Measurements from ENCODE around the gene LRRC49.

Gene LRRC49

DNA sequence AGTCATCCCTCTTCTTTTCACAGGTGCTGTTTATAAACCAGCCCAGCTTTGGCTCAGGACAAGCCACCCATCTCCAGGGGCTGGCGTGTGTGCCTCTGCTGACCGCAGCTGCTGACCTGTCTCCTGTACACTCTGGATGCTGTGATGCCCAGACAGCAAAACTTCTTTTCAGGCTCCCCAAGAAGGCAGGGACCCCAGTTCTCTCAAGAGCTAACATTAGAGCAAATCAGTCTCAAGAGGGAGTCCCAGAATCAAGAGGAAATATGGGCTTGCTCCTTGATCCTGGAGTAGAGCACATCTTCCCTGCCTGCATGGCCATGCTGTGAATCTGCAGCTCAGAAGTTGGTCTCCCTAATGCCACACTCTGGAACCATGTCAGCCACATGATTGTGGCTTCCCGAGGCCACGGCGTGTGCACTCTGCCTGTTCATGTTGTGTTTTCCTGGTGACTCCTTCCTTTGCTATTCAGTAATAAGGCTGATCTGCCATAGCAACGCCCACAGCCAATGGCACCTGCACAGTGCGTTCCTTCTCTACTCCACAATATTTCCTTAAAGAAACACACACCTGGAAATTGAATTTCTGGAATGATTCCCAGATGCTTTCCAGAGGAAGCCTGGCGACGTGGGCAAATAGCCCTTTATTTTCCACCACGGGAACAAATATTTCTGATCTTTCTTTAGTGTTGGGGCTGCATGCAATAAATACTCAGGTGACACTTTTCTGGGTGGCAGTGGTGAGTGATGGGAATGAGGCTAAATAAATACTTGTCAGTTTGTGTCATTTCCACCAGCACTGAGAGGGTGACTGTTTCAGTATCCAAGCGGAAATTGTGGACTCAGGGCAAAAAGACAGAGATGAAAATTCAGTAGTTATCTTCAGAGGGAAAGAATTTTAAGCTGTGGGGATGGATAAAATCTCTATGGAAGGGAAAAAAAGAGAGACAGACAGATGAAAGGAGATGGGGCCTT lies 200.7 kb downstream of the LRRC49 start:
- DNase-seq: no peak

DNA sequence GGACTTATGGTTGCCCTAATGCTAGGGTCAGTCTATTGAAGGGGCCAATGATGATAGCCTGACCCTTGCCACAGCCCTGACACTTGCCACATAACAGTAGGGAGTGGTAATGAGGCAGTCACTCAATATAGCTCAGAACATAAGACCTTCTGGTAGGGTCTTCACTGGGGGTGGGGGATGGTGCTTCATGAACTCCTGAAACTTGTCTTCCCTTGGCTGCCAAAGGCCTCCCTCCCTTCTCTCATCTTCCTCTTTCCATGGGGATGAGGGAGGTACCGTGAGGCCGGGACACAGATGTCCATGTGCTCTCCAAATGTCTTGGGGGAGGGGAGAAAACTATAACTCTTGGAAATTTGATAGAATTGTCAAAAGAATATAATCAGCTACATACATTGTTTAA lies 201.5 kb downstream of the LRRC49 start:
- no peak for DNase-seq

DNA sequence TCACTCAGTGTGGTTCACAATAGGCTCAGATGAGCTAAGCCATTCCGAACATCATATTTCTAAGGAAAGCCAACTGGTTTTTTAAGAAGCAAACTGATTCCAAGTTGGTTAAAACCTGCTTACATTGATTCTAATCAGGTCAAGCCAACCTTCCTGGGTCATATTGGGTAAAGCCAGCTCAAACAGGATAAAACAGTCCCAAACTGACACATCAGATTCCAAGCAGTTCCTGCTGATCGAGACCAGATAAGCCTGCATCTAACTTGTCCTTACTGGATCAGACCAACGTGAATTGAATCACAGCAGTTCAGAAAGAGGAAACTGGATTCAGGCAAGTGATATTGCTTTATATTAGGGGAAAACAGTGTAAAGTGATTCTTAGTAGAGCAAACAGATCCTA lies 204.1 kb downstream of the LRRC49 start:
- DNase-seq: no peak

DNA sequence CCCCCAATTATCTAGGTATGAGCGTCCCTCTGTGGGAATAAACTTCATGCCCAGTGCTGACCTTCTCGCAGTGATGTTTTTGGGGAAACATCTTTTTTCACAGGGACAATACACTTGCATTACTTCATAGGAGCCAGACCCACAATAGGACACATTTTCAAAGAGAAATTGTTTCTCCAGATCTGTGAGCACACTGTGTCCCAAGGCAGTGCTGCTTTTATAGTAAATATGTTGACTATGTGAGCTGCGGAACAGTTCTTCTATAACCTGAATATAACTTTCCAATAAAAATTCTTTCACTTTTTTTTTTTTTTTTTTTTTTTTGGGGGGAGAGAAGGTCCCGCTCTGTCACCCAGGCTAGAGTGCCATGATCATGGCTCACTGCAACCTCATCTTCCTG lies 205.3 kb downstream of the LRRC49 start:
- no peak for DNase-seq

DNA sequence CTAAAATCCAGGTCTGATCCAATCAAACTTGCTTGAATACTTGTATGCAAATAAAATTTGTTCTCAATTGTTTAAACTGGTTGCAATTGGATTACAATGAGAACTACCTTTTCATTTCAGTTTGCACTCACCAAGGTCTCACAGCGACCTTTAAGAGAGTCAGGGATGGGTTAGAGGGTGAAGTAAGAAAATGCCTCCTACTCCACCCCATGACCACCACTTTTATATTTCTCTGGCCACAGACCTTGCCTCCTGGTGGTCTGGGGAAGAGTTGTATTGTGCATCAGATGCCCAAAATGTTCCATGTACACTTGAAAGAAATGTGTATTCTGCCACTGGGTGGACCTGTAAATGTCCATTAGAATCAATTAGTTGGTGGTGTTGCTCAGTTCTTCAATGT lies 206.3 kb downstream of the LRRC49 start:
- no peak for DNase-seq

Data from T-helper 1 cell (primary cell).